Neural cell (in vitro differentiated cells): ENCODE measurements around the gene STAC3.

Source experiments
- CTCF ChIP-seq: fragments of 450-650 bp; IDR thresholded peaks from 2 replicates; pipeline ENCODE4 v1.5.1; 2014; ENCODE audit warnings: antibody characterized with exemption, mild to moderate bottlenecking, moderate library complexity; ENCODE audit not compliant: poor library complexity, severe bottlenecking
- EP300 ChIP-seq: fragments of 450-650 bp; conservative IDR thresholded peaks from 2 replicates; pipeline ENCODE4 v1.6.1; 2014; ENCODE audit warnings: antibody characterized with exemption, mild to moderate bottlenecking, moderate library complexity; ENCODE audit not compliant: poor library complexity, severe bottlenecking
- EZH2 ChIP-seq: fragments of 200-600, 300-800 bp; shearing (Covaris generic), sonication (generic); IDR thresholded peaks from 2 replicates; pipeline ENCODE4 v1.6.1; 2014; ENCODE audit warnings: antibody characterized with exemption, low read length, borderline replicate concordance, mild to moderate bottlenecking; ENCODE audit not compliant: insufficient read depth, poor library complexity, severe bottlenecking
- MXI1 ChIP-seq: fragments of 450-650 bp; conservative IDR thresholded peaks from 2 replicates; pipeline ENCODE4 v1.6.1; 2014; ENCODE audit warnings: antibody characterized with exemption, mild to moderate bottlenecking; ENCODE audit not compliant: poor library complexity, severe bottlenecking
- POLR2AphosphoS5 ChIP-seq: IDR thresholded peaks from 2 replicates; pipeline ENCODE4 v1.6.1; 2012
- SMC3 ChIP-seq: fragments of 450-650 bp; conservative IDR thresholded peaks from 2 replicates; pipeline ENCODE4 v1.6.1; 2014; ENCODE audit warnings: antibody characterized with exemption, mild to moderate bottlenecking, moderate library complexity; ENCODE audit not compliant: poor library complexity
- TAF1 ChIP-seq: IDR thresholded peaks from 2 replicates; pipeline ENCODE4 v1.6.1; 2012; ENCODE audit warnings: low read depth

- no peak for TF ChIP-seq CTCF
- TF ChIP-seq MXI1 = no peak
- TF ChIP-seq EP300 = no peak
- TF ChIP-seq POLR2AphosphoS5 = no peak
- no peak for TF ChIP-seq EZH2
- no peak for TF ChIP-seq SMC3
- no peak for TF ChIP-seq TAF1
These were observed 33.8 kb downstream of the STAC3 start for GRCh38 chr12:57216921-57217879.
